ENCODE data around the gene ANKRD18A. TPM values are rescaled to one million over a fixed set of nuclear protein-coding genes. Genes with fewer than 3 reads are reported as not detected.
"Not testable (repeated sequence)": the region's sequence is repeated elsewhere in the genome, so short reads cannot be mapped to it uniquely, and the experiment has no call there.

ANKRD18A gene
- total and polyA plus RNA-seq, 2 donors (not counting 1 experiment from before 2014, with no cell fraction given) = not detected

DNA sequence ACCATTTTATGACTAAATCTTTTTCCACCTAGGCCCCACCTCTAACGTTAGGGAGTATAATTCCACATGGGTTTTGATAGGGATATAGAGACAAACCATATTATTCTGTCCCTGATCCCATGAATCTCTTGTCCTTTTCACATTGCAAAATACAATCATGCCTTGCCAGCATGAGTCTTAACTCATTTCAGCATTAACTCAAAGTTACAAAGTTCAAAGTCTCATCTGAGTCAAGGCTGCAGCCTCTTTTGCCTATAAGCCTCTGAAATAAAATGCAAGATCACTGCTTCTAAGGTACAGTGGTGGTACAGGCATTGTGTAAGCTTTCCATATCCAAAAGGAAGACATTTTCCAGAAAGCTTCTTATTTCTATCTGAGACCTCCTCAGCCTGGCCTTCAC is 54.3 kb downstream of the ANKRD18A start:
- H3K36me3 ChIP-seq (replicated peaks in 1 of 2; ENCODE audit: control extremely low read depth in 1 of 2, control insufficient read depth in 1 of 2, extremely low read depth in 1 of 2, insufficient read depth in 2 of 2, low read length in 1 of 2); ATAC-seq (ENCODE audit: low read depth); H3K79me2 ChIP-seq (ENCODE audit: control insufficient read depth, insufficient read depth, low read length); H3K4me1 ChIP-seq (ENCODE audit: control insufficient read depth in 2 of 2, insufficient read depth in 2 of 2, low read length in 2 of 2); H3K9me3 Mint-ChIP-seq (ENCODE audit: insufficient read depth); H3K27ac Mint-ChIP-seq; H3K9ac ChIP-seq (ENCODE audit: low read length); H2AFZ ChIP-seq (ENCODE audit: insufficient read depth, low read depth, low read length, poor library complexity, severe bottlenecking); H3K27me3 ChIP-seq (replicated peaks in 1 of 4; ENCODE audit: control extremely low read depth in 1 of 4, control insufficient read depth in 3 of 4, insufficient read depth in 4 of 4, low read length in 3 of 4); intact Hi-C loops (cut with micrococcal nuclease); H3K9me3 ChIP-seq (ENCODE audit: control extremely low read depth in 1 of 3, control insufficient read depth in 2 of 3, insufficient read depth in 1 of 3, low read length in 2 of 3); H3K4me1 Mint-ChIP-seq; DNase-seq; H4K20me1 ChIP-seq (ENCODE audit: control insufficient read depth, insufficient read depth, low read length, poor library complexity, severe bottlenecking); POLR2A ChIA-PET; H3K27ac ChIP-seq (ENCODE audit: low read length in 2 of 2); H3K4me3 ChIP-seq (ENCODE audit: control extremely low read depth in 1 of 5, extremely low read depth in 1 of 5, insufficient read depth in 1 of 5, low read depth in 2 of 5, low read length in 4 of 5); H3K4me3 Mint-ChIP-seq; H3K27me3 Mint-ChIP-seq; CTCF ChIA-PET; H3K4me2 ChIP-seq (replicated peaks; ENCODE audit: low read depth, low read length, poor library complexity, severe bottlenecking): not testable (repeated sequence)
- WGBS (ENCODE audit: insufficient coverage) = no CpG with 5 or more reads among the region's 1 CpG

DNA sequence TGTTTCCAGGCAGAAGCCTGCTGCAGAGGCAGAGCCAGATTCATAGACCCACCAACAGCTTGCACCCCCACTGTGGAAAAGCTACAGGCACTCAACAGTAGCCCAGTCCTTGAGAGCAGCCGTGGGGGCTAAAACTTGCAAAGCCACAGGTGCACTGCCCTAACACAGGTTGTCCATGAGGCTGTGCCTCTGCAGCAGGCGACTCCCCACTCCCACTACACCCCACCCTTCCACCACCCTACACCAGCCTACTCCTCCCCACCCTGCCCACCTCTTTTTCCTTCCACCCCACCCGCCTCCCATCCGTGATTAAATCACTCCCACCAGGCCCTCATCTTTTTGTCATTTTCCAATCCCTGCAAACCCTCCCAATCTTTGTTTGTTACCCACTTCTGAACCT is 55.2 kb downstream of the ANKRD18A start:
- ATAC-seq (ENCODE audit: low read depth); H3K4me1 ChIP-seq (ENCODE audit: control insufficient read depth in 2 of 2, insufficient read depth in 2 of 2, low read length in 2 of 2); H3K4me2 ChIP-seq (replicated peaks; ENCODE audit: low read depth, low read length, poor library complexity, severe bottlenecking); H3K4me3 ChIP-seq (ENCODE audit: control extremely low read depth in 1 of 5, extremely low read depth in 1 of 5, insufficient read depth in 1 of 5, low read depth in 2 of 5, low read length in 4 of 5); H3K9me3 Mint-ChIP-seq (ENCODE audit: insufficient read depth); intact Hi-C loops (cut with micrococcal nuclease); H4K20me1 ChIP-seq (ENCODE audit: control insufficient read depth, insufficient read depth, low read length, poor library complexity, severe bottlenecking); CTCF ChIA-PET; DNase-seq; H3K4me3 Mint-ChIP-seq; H3K9me3 ChIP-seq (ENCODE audit: control extremely low read depth in 1 of 3, control insufficient read depth in 2 of 3, insufficient read depth in 1 of 3, low read length in 2 of 3); POLR2A ChIA-PET; H3K27me3 Mint-ChIP-seq; H2AFZ ChIP-seq (ENCODE audit: insufficient read depth, low read depth, low read length, poor library complexity, severe bottlenecking); H3K27me3 ChIP-seq (replicated peaks in 1 of 4; ENCODE audit: control extremely low read depth in 1 of 4, control insufficient read depth in 3 of 4, insufficient read depth in 4 of 4, low read length in 3 of 4); H3K27ac Mint-ChIP-seq; H3K4me1 Mint-ChIP-seq; H3K36me3 ChIP-seq (replicated peaks in 1 of 2; ENCODE audit: control extremely low read depth in 1 of 2, control insufficient read depth in 1 of 2, extremely low read depth in 1 of 2, insufficient read depth in 2 of 2, low read length in 1 of 2); H3K9ac ChIP-seq (ENCODE audit: low read length); H3K27ac ChIP-seq (ENCODE audit: low read length in 2 of 2); H3K79me2 ChIP-seq (ENCODE audit: control insufficient read depth, insufficient read depth, low read length): not testable (repeated sequence)
- WGBS (ENCODE audit: insufficient coverage) = no CpG with 5 or more reads among the region's 4 CpGs

- H3K4me3 Mint-ChIP-seq; H3K4me3 ChIP-seq (ENCODE audit: control extremely low read depth in 1 of 5, extremely low read depth in 1 of 5, insufficient read depth in 1 of 5, low read depth in 2 of 5, low read length in 4 of 5); H3K9me3 Mint-ChIP-seq (ENCODE audit: insufficient read depth); H3K4me1 ChIP-seq (ENCODE audit: control insufficient read depth in 2 of 2, insufficient read depth in 2 of 2, low read length in 2 of 2); H4K20me1 ChIP-seq (ENCODE audit: control insufficient read depth, insufficient read depth, low read length, poor library complexity, severe bottlenecking); intact Hi-C loops (cut with micrococcal nuclease); H2AFZ ChIP-seq (ENCODE audit: insufficient read depth, low read depth, low read length, poor library complexity, severe bottlenecking); H3K4me1 Mint-ChIP-seq; H3K79me2 ChIP-seq (ENCODE audit: control insufficient read depth, insufficient read depth, low read length); H3K27me3 Mint-ChIP-seq; H3K36me3 ChIP-seq (replicated peaks in 1 of 2; ENCODE audit: control extremely low read depth in 1 of 2, control insufficient read depth in 1 of 2, extremely low read depth in 1 of 2, insufficient read depth in 2 of 2, low read length in 1 of 2); H3K27me3 ChIP-seq (replicated peaks in 1 of 4; ENCODE audit: control extremely low read depth in 1 of 4, control insufficient read depth in 3 of 4, insufficient read depth in 4 of 4, low read length in 3 of 4); H3K27ac Mint-ChIP-seq; ATAC-seq (ENCODE audit: low read depth); CTCF ChIA-PET; H3K4me2 ChIP-seq (replicated peaks; ENCODE audit: low read depth, low read length, poor library complexity, severe bottlenecking); POLR2A ChIA-PET; H3K27ac ChIP-seq (ENCODE audit: low read length in 2 of 2); H3K9ac ChIP-seq (ENCODE audit: low read length); H3K9me3 ChIP-seq (ENCODE audit: control extremely low read depth in 1 of 3, control insufficient read depth in 2 of 3, insufficient read depth in 1 of 3, low read length in 2 of 3); DNase-seq: not testable (repeated sequence)
- WGBS (ENCODE audit: insufficient coverage) = no CpG with 5 or more reads among the region's 1 CpG
These were observed 56.5 kb downstream of the ANKRD18A start for GRCh38 chr9:38563911-38564310.

DNA sequence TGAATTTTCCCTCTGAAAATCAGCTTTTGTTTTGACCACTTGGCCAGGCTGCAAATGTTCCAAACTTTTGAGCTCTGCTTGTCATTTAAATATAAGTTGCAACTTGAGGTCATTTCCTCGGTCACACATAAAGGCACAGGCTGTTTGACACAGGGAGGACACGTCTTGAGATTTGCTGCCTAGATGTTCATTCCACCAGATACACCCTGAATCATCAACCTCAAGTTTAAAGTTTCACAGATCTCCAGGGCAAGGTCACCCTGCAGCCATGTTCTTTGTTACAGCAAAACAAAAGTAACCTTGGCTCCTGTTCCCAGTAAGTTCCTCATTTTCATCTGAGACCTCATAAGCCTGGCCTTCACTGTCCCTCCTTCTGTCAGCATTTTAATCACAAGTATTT is 59.3 kb downstream of the ANKRD18A start:
- intact Hi-C loops (cut with micrococcal nuclease); H4K20me1 ChIP-seq (ENCODE audit: control insufficient read depth, insufficient read depth, low read length, poor library complexity, severe bottlenecking); H3K27me3 Mint-ChIP-seq; H3K36me3 ChIP-seq (replicated peaks in 1 of 2; ENCODE audit: control extremely low read depth in 1 of 2, control insufficient read depth in 1 of 2, extremely low read depth in 1 of 2, insufficient read depth in 2 of 2, low read length in 1 of 2); ATAC-seq (ENCODE audit: low read depth); H3K4me1 ChIP-seq (ENCODE audit: control insufficient read depth in 2 of 2, insufficient read depth in 2 of 2, low read length in 2 of 2); H3K27ac ChIP-seq (ENCODE audit: low read length in 2 of 2); H3K79me2 ChIP-seq (ENCODE audit: control insufficient read depth, insufficient read depth, low read length); H3K4me3 ChIP-seq (ENCODE audit: control extremely low read depth in 1 of 5, extremely low read depth in 1 of 5, insufficient read depth in 1 of 5, low read depth in 2 of 5, low read length in 4 of 5); H3K9me3 Mint-ChIP-seq (ENCODE audit: insufficient read depth); POLR2A ChIA-PET; H2AFZ ChIP-seq (ENCODE audit: insufficient read depth, low read depth, low read length, poor library complexity, severe bottlenecking); DNase-seq; H3K4me2 ChIP-seq (replicated peaks; ENCODE audit: low read depth, low read length, poor library complexity, severe bottlenecking); H3K4me1 Mint-ChIP-seq; CTCF ChIA-PET; H3K9ac ChIP-seq (ENCODE audit: low read length); H3K4me3 Mint-ChIP-seq; H3K9me3 ChIP-seq (ENCODE audit: control extremely low read depth in 1 of 3, control insufficient read depth in 2 of 3, insufficient read depth in 1 of 3, low read length in 2 of 3); H3K27ac Mint-ChIP-seq; H3K27me3 ChIP-seq (replicated peaks in 1 of 4; ENCODE audit: control extremely low read depth in 1 of 4, control insufficient read depth in 3 of 4, insufficient read depth in 4 of 4, low read length in 3 of 4): not testable (repeated sequence)
- WGBS (ENCODE audit: insufficient coverage) = 59% methylated on average over 2 of the region's 2 CpGs
